GM21619 (cell line): Measurements from ENCODE around the gene LMNTD1.
"Not testable (repeated sequence)": the region's sequence is repeated elsewhere in the genome, so short reads cannot be mapped to it uniquely, and the experiment has no call there.

Source experiments
- ATAC-seq: cut with Tn5 transposase; IDR thresholded peaks from one replicate; pipeline ENCODE4 v1.9.1; 2021; ENCODE audit not compliant: unreplicated experiment

The LMNTD1 gene

GRCh38 chr12:25553098-25553497, at the start of gene LMNTD1:
Gene LMNTD1, minus strand, starts transcription at chr12:25553283. Its CDS starts 324 bp downstream, at chr12:25552959.
- ATAC-seq: no peak

GRCh38 chr12:25598956-25599355, 45.9 kb upstream of the LMNTD1 start:
- ATAC-seq: no peak

GRCh38 chr12:25595496-25595895, 42.4 kb upstream of the LMNTD1 start:
- ATAC-seq: not testable (repeated sequence)

- no peak for ATAC-seq
Measured at GRCh38 chr12:25594376-25594775, 41.3 kb upstream of the LMNTD1 start.

- ATAC-seq: no peak
Measured at GRCh38 chr12:25592725-25593495, 39.8 kb upstream of the LMNTD1 start.

GRCh38 chr12:25591144-25591543, 38.1 kb upstream of the LMNTD1 start:
- ATAC-seq: no peak

- ATAC-seq: no peak
Measured at GRCh38 chr12:25590011-25590721, 37.1 kb upstream of the LMNTD1 start.

- ATAC-seq: no peak
Measured at GRCh38 chr12:25587346-25587745, 34.3 kb upstream of the LMNTD1 start.

GRCh38 chr12:25585662-25586061, 32.6 kb upstream of the LMNTD1 start:
- ATAC-seq: no peak

- no peak for ATAC-seq
Measured at GRCh38 chr12:25585021-25585523, 32.0 kb upstream of the LMNTD1 start.

GRCh38 chr12:25584596-25584995, 31.5 kb upstream of the LMNTD1 start:
- no peak for ATAC-seq

- ATAC-seq: no peak
Measured at GRCh38 chr12:25583545-25583944, 30.5 kb upstream of the LMNTD1 start.

GRCh38 chr12:25581067-25581466, 28.0 kb upstream of the LMNTD1 start:
- ATAC-seq: no peak

- ATAC-seq: no peak
Measured at GRCh38 chr12:25578411-25579143, 25.5 kb upstream of the LMNTD1 start.

- ATAC-seq: no peak
Measured at GRCh38 chr12:25574761-25575160, 21.7 kb upstream of the LMNTD1 start.

- ATAC-seq: no peak
Measured at GRCh38 chr12:25573346-25573745, 20.3 kb upstream of the LMNTD1 start.

GRCh38 chr12:25570418-25570817, 17.3 kb upstream of the LMNTD1 start:
- no peak for ATAC-seq

GRCh38 chr12:25566202-25566949, 13.3 kb upstream of the LMNTD1 start:
- ATAC-seq: no peak

GRCh38 chr12:25558586-25558985, 5.5 kb upstream of the LMNTD1 start:
- no peak for ATAC-seq

- ATAC-seq: no peak
Measured at GRCh38 chr12:25557830-25558436, 4.8 kb upstream of the LMNTD1 start.
